ENCODE measurements around the gene STRADA.

The STRADA gene

DNA sequence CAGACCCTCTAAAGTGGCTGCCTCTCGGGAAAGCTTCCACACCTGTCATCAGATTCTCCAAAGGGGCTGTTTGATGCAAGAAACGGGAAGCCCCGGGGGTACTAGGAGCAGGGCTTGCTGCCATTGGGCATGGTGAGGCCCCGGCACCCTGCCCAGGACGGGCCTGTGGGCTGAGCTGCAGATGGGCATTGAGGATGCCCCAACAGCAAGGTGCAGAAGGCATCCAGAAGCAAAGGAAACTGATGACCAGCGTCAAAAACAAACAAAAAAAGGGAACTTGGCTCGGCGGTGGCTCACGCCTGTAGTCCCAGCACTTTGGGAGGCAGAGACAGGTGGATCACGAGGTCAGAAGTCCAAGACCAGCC, 40.2 kb downstream of the STRADA start:
- no peak for DNase-seq (ENCODE audit: low read depth)

- peak; percentile 43 for DNase-seq (ENCODE audit: low read depth)
Measured at GRCh38 chr17:63700528-63701455, 40.8 kb downstream of the STRADA start.

GRCh38 chr17:63699638-63700527, 41.7 kb downstream of the STRADA start, which contains the start of gene LIMD2:
LIMD2 (minus strand) TSS chr17:63700125; CDS start chr17:63699298, 827 bp downstream.
- peak; percentile 51 for DNase-seq (ENCODE audit: low read depth)

GRCh38 chr17:63698886-63699637, 42.5 kb downstream of the STRADA start:
- peak; percentile 42 for DNase-seq (ENCODE audit: low read depth)

DNA sequence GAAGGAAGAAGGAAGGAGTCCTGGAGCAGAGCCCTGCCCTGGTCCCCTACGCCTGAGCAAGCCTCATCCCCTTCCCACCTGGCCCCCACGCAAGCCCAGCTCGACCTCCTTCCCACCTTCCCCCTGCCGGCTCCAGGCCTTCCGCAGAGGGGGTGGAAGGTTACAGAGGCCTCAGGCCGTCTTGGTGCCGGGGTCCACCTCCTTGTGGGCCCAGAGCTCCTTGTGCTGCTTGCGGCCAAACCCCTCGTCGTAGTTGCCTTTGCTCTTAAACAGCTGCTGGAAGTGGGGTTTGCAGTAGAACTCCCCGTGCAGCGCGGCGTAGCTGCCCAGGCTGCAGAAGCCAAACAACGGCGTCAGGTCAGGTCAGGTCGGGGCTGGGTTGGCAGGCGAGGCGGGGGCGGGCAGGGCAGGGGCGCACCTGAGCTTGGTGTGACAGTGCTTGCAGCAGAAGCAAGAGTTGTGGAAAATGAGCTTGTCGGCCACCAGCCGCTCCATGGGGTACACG, 43.2 kb downstream of the STRADA start:
- DNase-seq (ENCODE audit: low read depth) = no peak

DNA sequence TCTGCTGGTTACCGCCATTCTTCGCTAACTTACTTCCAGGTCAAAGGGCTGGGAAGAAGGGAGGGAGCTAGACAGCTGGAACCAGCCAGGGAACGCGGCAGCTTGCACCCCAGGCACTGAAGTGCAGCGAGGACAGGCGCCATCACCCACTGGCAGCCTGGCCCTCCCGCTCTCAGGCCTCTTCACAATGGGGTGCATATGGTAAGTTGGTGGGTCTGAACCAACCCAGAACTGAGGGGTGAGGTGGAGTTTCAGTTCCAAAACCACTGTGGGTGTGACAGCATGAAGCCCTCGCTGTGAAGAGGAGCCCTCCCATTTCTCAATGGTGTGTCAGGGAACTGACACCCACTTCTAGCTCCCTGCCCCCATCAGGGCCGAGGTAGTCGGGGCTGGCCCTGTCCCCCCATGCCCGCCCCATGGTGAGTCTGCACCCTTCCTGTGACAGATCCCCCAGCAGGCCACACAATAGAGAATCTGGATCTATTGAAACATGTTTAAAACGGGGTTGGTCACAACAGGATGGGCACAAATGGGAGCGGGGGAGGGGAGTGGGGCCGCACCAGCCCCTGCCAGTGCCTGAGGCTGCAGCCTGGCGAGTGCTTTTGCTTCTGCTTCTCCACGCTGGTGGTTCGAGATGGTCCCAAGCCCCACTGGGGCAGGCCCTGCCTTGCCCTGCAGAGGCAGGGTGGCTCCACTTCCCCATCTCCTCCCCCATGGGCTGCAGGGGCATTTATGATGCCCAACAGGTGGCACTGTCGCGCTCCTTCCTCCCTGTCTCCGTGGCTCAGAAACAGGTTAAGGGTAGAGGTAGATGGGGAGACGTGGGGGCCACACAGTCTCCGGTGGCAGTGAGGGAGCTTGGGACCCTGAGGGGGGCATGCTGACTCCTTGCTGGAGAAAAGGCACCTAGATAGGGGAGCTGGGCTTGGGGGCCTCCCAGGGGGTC, 44.0 kb downstream of the STRADA start:
- peak; percentile 48 for DNase-seq (ENCODE audit: low read depth)

DNA sequence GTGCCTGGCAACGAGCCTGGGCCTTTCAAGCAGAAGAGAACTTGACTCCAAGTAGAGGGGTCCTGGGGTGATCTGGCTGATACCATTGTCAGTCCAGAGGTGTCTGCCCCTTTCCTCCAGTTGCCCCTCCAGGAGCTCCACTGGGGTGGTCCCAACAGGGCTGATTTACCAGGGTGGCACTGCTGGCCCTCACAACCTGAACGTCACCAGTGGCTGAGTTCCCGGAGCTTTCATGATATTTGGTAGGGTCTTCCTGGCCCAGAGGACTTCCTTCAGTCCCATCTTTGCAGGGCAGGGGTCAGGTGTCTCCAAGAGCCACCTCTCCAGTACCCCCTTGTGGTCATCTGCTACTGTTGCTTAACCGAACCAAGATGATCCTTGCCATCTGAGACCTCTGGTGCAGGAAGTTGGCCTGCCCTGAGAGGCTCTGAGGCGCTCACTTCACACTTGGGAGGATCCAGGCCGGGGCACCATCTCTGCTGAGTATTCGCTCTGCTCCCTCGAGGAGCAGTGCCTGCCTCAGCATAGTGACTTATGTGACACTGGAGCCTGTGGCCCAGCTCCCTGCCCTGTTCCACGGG, 45.1 kb downstream of the STRADA start:
- DNase-seq (ENCODE audit: low read depth) = peak; percentile 64

DNA sequence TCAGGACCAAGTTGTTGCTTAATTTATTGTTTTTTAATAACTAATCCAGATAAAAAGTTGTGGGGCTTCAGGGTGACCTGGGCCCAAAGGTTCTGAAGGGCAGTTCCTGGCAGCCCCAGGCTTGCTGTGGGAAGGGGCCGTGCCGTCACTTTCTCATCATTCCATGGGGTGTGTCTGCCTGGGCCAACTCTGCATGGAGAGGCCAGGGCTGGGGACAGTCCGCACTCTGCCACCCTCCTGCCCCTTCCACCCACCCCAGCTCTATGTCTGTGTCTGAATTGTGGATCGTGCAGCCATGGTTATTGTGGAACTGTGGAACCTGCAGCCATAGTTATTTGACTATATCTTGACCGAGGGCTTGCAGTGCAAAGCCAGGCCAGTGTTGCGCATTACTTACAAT, 45.7 kb downstream of the STRADA start:
- DNase-seq (ENCODE audit: low read depth) = no peak

GRCh38 chr17:63694950-63695773, 46.4 kb downstream of the STRADA start:
- no peak for DNase-seq (ENCODE audit: low read depth)

DNA sequence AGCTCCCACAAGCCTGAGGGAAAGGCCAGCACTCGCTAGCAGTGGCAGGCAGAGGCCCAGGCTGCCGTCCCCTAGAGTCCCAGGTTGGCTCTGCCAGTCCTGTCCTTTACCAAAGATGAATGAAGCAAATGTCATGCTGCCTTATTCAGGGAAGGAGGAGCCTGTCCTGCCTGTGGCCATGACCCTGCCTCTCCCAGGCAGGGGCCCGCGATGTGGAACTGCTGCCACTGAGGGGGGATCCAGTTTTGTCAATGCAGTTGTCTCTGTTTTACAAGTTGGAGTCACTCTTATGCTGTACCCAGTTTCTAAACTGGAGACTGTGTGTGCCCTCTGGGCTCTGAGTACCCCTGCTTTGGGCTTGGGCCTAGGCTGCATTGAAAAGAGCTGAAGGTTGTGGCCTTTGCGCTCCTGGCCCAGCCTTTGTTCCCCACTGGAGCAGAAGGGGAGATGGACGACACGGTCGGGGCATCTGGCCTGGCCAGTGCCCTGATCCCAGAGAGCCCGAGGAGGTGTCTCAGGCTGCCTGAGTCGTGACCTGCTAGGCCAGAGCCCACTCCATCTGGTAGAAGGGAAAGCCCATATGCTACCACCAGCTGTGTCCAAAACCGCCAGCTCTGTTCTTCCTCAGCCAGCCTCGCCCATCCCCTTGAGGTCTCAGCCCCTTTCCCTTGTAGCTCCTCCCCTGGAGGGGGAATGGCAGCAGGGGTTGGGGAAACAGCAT, 47.2 kb downstream of the STRADA start:
- no peak for DNase-seq (ENCODE audit: low read depth)

DNA sequence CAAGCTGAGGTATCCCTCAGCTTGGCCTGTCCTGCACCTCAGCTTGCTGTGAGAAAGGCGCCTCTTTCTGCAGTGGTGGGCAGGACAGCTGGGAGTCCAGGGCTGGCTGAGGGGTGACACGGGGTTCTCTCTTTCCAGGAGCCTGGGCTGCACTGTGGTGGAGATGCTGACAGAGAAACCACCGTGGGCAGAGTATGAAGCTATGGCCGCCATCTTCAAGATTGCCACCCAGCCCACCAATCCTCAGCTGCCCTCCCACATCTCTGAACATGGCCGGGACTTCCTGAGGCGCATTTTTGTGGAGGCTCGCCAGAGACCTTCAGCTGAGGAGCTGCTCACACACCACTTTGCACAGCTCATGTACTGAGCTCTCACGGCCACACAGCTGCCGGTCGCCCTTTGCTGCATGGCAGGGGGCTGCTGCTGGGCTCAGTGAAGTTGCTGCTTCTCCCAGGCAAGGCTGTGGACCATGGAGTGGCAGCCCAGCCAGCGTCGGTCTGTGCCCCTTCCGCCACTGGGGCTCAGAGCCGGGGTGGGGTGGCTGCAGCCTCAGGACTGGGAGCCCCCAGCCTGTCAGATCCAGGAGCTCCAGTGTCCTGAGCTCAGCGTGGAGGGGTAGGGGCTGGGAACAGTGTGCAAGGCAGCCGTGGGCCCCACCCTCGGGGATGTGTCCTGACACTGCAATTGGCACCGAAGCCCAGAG, 48.0 kb downstream of the STRADA start:
- DNase-seq (ENCODE audit: low read depth) = no peak

DNA sequence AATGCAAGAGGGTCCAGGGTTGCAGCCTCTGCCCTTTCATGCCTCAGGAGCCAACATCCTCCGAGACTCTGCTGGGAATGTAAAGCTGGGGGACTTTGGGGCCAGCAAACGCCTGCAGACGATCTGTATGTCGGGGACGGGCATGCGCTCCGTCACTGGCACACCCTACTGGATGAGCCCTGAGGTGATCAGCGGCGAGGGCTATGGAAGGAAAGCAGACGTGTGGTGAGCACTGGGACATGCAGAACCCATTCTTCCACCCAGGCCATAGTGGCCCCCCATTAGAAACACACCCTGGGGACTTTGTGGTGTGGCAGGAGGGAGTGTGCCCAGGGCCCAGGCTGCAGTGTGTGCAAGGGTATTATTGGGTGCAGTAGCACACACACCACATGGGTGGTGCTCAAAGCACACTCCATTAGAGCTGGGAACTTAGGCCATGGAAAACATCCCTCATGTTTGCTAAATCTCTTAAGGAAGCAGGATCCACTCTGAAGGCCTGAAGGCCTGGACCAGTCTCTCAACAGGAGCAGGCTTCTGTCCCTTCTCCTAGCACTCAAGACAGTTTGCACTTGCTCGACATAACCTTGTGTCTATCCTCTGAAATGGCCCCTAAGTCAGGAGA, 49.3 kb downstream of the STRADA start:
- DNase-seq (ENCODE audit: low read depth) = no peak

GRCh38 chr17:63689479-63689878, 52.1 kb downstream of the STRADA start:
- DNase-seq (ENCODE audit: low read depth) = no peak

DNA sequence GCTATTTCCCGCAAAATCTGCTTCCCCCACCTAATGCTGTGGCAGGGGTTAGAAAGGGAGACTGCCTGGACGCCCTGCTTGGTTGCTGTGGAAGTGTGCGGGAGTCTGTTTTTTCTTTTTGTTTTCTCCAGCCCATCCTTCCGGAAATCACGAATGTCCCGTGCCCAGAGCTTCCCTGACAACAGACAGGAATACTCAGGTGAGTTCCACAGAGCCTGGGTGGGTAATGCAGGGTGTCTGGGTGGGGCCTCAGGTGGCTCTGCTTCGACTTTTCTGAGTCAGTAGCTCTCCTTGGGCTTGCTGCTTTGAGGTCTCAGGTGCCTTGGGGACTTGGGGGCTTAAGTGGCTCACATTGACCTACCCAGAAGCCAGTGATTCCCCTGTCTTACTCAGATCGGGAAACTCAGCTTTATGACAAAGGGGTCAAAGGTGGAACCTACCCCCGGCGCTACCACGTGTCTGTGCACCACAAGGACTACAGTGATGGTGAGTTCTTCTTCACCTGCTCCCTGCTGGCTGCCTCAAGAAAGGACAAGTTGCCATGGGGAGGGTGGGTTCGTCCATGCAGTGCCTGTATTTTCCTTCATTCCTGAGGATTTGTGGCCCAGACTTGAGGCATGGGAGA, 53.1 kb downstream of the STRADA start:
- DNase-seq (ENCODE audit: low read depth) = no peak

DNA sequence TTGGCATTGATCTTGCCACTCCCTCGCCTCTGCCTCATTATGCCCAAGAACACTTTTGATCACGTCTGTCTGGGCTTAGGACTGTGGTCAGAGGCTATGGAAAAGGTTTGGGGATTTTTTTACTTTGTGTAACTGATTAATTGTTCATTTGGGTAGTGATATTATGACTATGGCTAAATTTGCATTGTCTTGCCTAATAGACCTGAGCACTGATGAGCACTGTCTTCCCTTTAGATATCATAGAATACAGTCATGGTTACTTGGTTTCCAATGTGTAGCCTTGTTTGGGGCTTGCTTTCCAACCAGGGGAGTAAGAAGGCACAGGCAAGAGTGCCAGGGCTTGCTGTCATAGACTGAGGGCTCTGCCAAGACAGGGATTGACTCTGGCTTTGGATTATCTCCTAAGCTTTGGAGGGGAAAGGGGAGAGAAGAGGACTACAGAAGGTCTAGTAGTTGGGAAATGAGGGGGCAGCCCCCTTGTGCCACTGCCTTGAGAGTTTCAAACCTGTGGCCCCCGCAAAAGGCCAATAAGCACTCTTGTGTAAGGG, 55.4 kb downstream of the STRADA start:
- DNase-seq (ENCODE audit: low read depth) = no peak

- no peak for DNase-seq (ENCODE audit: low read depth)
Measured at GRCh38 chr17:63685578-63685977, 56.0 kb downstream of the STRADA start.

GRCh38 chr17:63685041-63685440, 56.6 kb downstream of the STRADA start:
- no peak for DNase-seq (ENCODE audit: low read depth)

All from ELR (cell line).